GM19395 (cell line): ENCODE data around the gene NUDC.
A peak's percentile ranks its signal among the peaks of the same experiment; 100 is the strongest.
"Not testable (repeated sequence)": the region's sequence is repeated elsewhere in the genome, so short reads cannot be mapped to it uniquely, and the experiment has no call there.

Experiments used
- ATAC-seq: cut with Tn5 transposase; IDR thresholded peaks from one replicate; pipeline ENCODE4 v1.9.1; 2021; ENCODE audit warnings: mild to moderate bottlenecking, moderate library complexity; ENCODE audit not compliant: unreplicated experiment

The NUDC gene

GRCh38 chr1:26921540-26922430, at the start of gene NUDC:
Gene NUDC, plus strand, starts transcription at chr1:26921743. Its CDS starts 106 bp downstream, at chr1:26921849.
- peak; percentile 96 for ATAC-seq

- not testable (repeated sequence) for ATAC-seq
These were observed 48.4 kb upstream of the NUDC start for GRCh38 chr1:26873097-26873496.

- no peak for ATAC-seq
These were observed 46.6 kb upstream of the NUDC start for GRCh38 chr1:26874896-26875295.

- no peak for ATAC-seq
These were observed 44.2 kb upstream of the NUDC start for GRCh38 chr1:26877326-26877725.

- no peak for ATAC-seq
These were observed 41.8 kb upstream of the NUDC start for GRCh38 chr1:26879793-26880192.

GRCh38 chr1:26881611-26882010, 39.9 kb upstream of the NUDC start:
- ATAC-seq = not testable (repeated sequence)

GRCh38 chr1:26882696-26883463, 38.7 kb upstream of the NUDC start:
- ATAC-seq = no peak

GRCh38 chr1:26887125-26887524, 34.4 kb upstream of the NUDC start:
- no peak for ATAC-seq

- ATAC-seq = no peak
These were observed 33.3 kb upstream of the NUDC start for GRCh38 chr1:26888231-26888630.

GRCh38 chr1:26889551-26890466, 31.7 kb upstream of the NUDC start, which contains the start of gene GPN2:
Gene GPN2, minus strand, starts transcription at chr1:26890283. Its CDS starts 187 bp downstream, at chr1:26890096.
- peak; percentile 88 for ATAC-seq

- peak; percentile 26 for ATAC-seq
These were observed 31.1 kb upstream of the NUDC start for GRCh38 chr1:26890467-26890796.

GRCh38 chr1:26894263-26894662, 27.3 kb upstream of the NUDC start:
- no peak for ATAC-seq

GRCh38 chr1:26897351-26897750, 24.2 kb upstream of the NUDC start:
- ATAC-seq = no peak

- peak; percentile 78 for ATAC-seq
These were observed 21.3 kb upstream of the NUDC start, which contains the start of gene GPATCH3 for GRCh38 chr1:26900001-26900814. Gene GPATCH3, minus strand, starts transcription at chr1:26900467. Its CDS starts 25 bp downstream, at chr1:26900442.

GRCh38 chr1:26900815-26901511, 20.6 kb upstream of the NUDC start:
- ATAC-seq = no peak

- no peak for ATAC-seq
These were observed 14.2 kb upstream of the NUDC start for GRCh38 chr1:26907071-26907917.

- ATAC-seq = no peak
These were observed 11.6 kb upstream of the NUDC start for GRCh38 chr1:26909951-26910342.
